ENCODE data around the gene PRR14.
"Not testable (repeated sequence)": the region's sequence is repeated elsewhere in the genome, so short reads cannot be mapped to it uniquely, and the experiment has no call there.

The PRR14 gene

DNA sequence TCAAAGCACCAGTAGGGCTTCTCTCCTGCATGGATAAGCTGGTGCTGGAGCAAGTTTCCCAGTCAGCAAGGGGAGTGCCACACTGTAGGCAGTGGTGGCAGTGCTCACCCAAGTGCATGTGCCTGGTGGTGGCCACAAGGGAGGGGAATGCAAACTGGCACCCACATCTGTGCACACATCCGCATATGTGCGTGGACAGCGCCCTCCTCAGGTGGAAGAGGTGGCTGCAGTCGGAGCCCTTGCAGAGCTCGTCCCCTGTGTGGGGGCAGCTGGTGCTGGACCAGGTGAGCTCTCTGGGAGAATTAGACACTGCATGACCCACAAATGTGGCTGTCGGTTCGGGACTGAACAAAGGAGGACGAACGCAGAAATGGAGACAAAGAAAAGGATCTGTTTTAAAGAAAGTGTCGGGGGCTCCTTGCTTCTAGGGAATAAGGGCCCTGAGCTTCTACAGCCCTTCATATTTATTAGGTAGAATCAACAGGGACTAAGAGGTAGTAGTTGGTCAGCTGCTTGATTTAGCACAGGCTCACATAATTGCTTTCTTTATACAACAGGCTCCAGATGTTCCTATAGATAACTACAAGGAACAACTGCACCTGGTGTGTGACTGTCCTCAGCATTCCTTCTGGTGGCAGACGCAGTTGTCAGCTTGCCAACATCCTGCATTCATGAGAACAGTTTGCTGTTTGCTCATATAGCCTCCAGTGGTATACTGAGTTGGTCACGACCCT, 35.2 kb upstream of the PRR14 start:
- H3K9me3 ChIP-seq (ENCODE audit: insufficient read depth, low read depth, low read length) = no peaks in the 10 kb centered on the region
- no peak overlapping the region for H3K4me3 ChIP-seq (ENCODE audit: low read length)
- no peaks in the 10 kb centered on the region for H3K4me1 ChIP-seq (ENCODE audit: insufficient read depth, low read length)
- H3K9ac ChIP-seq (ENCODE audit: low read depth, low read length) = no peak overlapping the region
- H3K27me3 ChIP-seq (ENCODE audit: insufficient read depth, low read length) = 0 out of 2 replicates have a peak, but pooled peaks cover 5% of the 10 kb centered on the region
- H3K27ac ChIP-seq (ENCODE audit: low read depth, low read length) = no peak overlapping the region
- 59% methylated on average over 12 of the region's 12 CpGs for WGBS
- H3K36me3 ChIP-seq (ENCODE audit: insufficient read depth, low read length) = no peaks in the 10 kb centered on the region

DNA sequence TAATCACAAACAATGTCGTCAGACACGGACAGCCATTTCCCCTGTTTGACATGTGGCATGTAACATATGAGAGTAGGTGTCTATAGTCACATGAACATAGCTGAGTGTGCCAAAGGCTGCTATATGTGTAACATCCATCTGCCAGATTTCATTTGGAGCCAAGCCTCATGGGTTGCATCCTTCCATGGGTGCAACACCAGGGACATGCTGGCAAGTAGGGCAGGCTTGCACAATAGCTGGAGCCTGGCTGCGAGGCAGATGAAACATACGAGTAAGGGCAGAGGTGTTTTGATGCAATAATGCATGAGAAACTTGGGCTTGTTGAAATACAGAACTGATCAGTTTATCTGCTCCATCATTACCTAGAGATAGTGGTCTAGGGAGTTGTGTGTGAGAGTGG, 31.6 kb upstream of the PRR14 start:
- no peak overlapping the region for H3K9ac ChIP-seq (ENCODE audit: low read depth, low read length)
- no peak overlapping the region for H3K4me3 ChIP-seq (ENCODE audit: low read length)
- H3K27me3 ChIP-seq (ENCODE audit: insufficient read depth, low read length) = peaks cover 6% of the 10 kb centered on the region; the same call in 1 of the 2 replicates
- H3K27ac ChIP-seq (ENCODE audit: low read depth, low read length) = no peak overlapping the region
- no peaks in the 10 kb centered on the region for H3K9me3 ChIP-seq (ENCODE audit: insufficient read depth, low read depth, low read length)
- H3K36me3 ChIP-seq (ENCODE audit: insufficient read depth, low read length) = no peaks in the 10 kb centered on the region
- WGBS = 92% methylated on average over 4 of the region's 4 CpGs
- no peaks in the 10 kb centered on the region for H3K4me1 ChIP-seq (ENCODE audit: insufficient read depth, low read length)

DNA sequence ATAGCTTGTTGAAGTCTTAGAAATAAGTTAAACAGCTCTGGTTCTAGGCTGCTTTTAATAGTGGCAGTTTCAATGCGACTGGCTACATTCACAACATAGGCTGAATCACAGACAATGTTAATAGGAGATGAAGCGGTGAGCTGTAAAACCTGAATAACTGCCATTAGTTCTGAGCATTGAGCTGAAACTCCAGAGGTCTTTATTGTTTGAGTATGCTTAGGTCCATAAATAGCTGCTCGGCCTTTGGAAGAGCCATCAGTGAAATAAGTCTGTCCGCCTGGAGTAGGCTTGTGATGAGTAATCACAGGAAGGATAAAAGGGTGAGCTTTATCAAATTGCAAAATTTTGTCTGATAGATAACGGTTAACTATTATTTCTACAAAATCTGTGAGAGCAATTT, 31.1 kb upstream of the PRR14 start:
- Histone ChIP-seq H3K9me3 (ENCODE audit: insufficient read depth, low read depth, low read length) (no peaks in the 10 kb centered on the region), H3K4me3 (ENCODE audit: low read length) (no peak overlapping the region), H3K27ac (ENCODE audit: low read depth, low read length) (no peak overlapping the region), H3K9ac (ENCODE audit: low read depth, low read length) (no peak overlapping the region), H3K27me3 (ENCODE audit: insufficient read depth, low read length) (peaks cover 6% of the 10 kb centered on the region; the same call in 1 of the 2 replicates), H3K36me3 (ENCODE audit: insufficient read depth, low read length) (no peaks in the 10 kb centered on the region), H3K4me1 (ENCODE audit: insufficient read depth, low read length) (no peaks in the 10 kb centered on the region)
- 97% methylated on average over 5 of the region's 5 CpGs for WGBS

DNA sequence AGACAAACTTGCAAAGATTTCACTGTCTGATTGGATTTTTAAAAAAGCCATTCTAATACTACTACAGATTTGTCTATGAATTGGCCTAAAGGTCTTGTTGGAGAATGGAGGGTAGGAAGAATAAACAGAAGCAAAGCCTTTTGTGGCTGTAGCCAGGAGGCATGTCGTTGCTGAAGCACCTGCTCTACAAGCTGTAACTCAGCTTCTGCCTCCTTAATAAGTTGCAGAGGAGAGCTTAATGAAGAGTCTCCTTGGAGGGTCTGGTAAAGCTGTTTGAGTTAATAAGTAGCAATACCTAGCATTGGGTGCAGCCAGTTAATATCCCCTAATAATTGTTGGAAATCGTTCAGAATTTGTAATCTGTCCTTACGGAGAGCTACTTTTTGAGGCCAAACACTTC, 30.6 kb upstream of the PRR14 start:
- H3K4me3 ChIP-seq (ENCODE audit: low read length) = no peak overlapping the region
- H3K9me3 ChIP-seq (ENCODE audit: insufficient read depth, low read depth, low read length) = no peaks in the 10 kb centered on the region
- peaks cover 6% of the 10 kb centered on the region; the same call in 1 of the 2 replicates for H3K27me3 ChIP-seq (ENCODE audit: insufficient read depth, low read length)
- 69% methylated on average over 3 of the region's 3 CpGs for WGBS
- H3K4me1 ChIP-seq (ENCODE audit: insufficient read depth, low read length) = no peaks in the 10 kb centered on the region
- no peak overlapping the region for H3K9ac ChIP-seq (ENCODE audit: low read depth, low read length)
- H3K36me3 ChIP-seq (ENCODE audit: insufficient read depth, low read length) = no peaks in the 10 kb centered on the region
- no peak overlapping the region for H3K27ac ChIP-seq (ENCODE audit: low read depth, low read length)

- H3K27me3 ChIP-seq (ENCODE audit: insufficient read depth, low read length) = peaks cover 6% of the 10 kb centered on the region; the same call in 1 of the 2 replicates
- 77% methylated on average over 5 of the region's 5 CpGs for WGBS
- H3K4me3 ChIP-seq (ENCODE audit: low read length) = no peak overlapping the region
- H3K36me3 ChIP-seq (ENCODE audit: insufficient read depth, low read length) = no peaks in the 10 kb centered on the region
- no peaks in the 10 kb centered on the region for H3K9me3 ChIP-seq (ENCODE audit: insufficient read depth, low read depth, low read length)
- H3K4me1 ChIP-seq (ENCODE audit: insufficient read depth, low read length) = no peaks in the 10 kb centered on the region
- no peak overlapping the region for H3K27ac ChIP-seq (ENCODE audit: low read depth, low read length)
- H3K9ac ChIP-seq (ENCODE audit: low read depth, low read length) = no peak overlapping the region
These were observed 29.0 kb upstream of the PRR14 start for GRCh38 chr16:30621765-30622164.

GRCh38 chr16:30622455-30623032, 28.2 kb upstream of the PRR14 start:
- 83% methylated on average over 10 of the region's 10 CpGs for WGBS
- Histone ChIP-seq H3K9me3 (ENCODE audit: insufficient read depth, low read depth, low read length) (no peaks in the 10 kb centered on the region), H3K4me1 (ENCODE audit: insufficient read depth, low read length) (no peaks in the 10 kb centered on the region), H3K27ac (ENCODE audit: low read depth, low read length) (no peak overlapping the region), H3K36me3 (ENCODE audit: insufficient read depth, low read length) (no peaks in the 10 kb centered on the region), H3K4me3 (ENCODE audit: low read length) (no peak overlapping the region), H3K27me3 (ENCODE audit: insufficient read depth, low read length) (peaks cover 4% of the 10 kb centered on the region; the same call in 1 of the 2 replicates), H3K9ac (ENCODE audit: low read depth, low read length) (no peak overlapping the region)

DNA sequence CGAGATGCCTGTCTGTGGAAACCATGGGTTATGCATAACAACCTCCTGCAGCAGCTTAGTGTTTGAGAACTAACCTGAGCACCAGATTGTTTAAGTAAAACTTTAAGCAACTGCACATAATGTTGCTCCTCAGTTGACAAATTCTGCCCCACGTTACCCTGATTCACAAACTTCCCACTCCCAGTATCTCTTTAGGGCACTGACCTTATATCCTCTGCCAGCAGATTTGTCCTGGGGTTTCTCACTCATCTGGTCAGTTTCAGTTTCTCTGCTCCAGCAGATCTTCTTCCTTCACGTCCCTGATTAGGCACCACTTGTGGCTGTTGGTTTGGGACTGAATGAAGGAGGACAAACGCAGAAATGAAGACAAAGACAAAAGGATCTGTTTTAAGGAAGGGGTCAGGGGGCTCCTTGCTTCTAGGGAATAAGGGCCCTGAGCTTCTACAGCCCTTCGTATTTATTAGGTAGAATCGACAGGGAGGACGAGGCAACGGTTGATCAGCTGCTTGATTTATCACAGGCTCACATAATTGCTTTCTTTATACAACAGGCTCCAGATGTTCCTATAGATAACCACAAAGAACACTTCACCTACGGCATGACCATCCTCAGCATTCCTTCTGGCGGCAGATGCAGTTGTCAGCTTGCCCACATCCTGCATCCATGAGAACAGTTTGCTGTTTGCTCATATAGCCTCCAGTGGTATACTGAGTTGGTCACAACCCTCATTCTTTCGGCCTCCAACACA, 27.1 kb upstream of the PRR14 start:
- no peak overlapping the region for H3K4me3 ChIP-seq (ENCODE audit: low read length)
- H3K27ac ChIP-seq (ENCODE audit: low read depth, low read length) = no peak overlapping the region
- no peaks in the 10 kb centered on the region for H3K36me3 ChIP-seq (ENCODE audit: insufficient read depth, low read length)
- H3K9ac ChIP-seq (ENCODE audit: low read depth, low read length) = no peak overlapping the region
- H3K27me3 ChIP-seq (ENCODE audit: insufficient read depth, low read length) = peaks cover 4% of the 10 kb centered on the region; the same call in 1 of the 2 replicates
- no peaks in the 10 kb centered on the region for H3K9me3 ChIP-seq (ENCODE audit: insufficient read depth, low read depth, low read length)
- WGBS = 91% methylated on average over 11 of the region's 11 CpGs
- no peaks in the 10 kb centered on the region for H3K4me1 ChIP-seq (ENCODE audit: insufficient read depth, low read length)

- whole genome bisulfite sequencing = 96% methylated on average over 9 of the region's 9 CpGs
- no peaks in the 10 kb centered on the region for H3K9me3 ChIP-seq (ENCODE audit: insufficient read depth, low read depth, low read length)
- no peak overlapping the region for H3K9ac ChIP-seq (ENCODE audit: low read depth, low read length)
- peaks cover 2% of the 10 kb centered on the region; the same call in 1 of the 2 replicates for H3K27me3 ChIP-seq (ENCODE audit: insufficient read depth, low read length)
- no peaks in the 10 kb centered on the region for H3K4me1 ChIP-seq (ENCODE audit: insufficient read depth, low read length)
- H3K4me3 ChIP-seq (ENCODE audit: low read length) = no peak overlapping the region
- H3K27ac ChIP-seq (ENCODE audit: low read depth, low read length) = no peak overlapping the region
- no peaks in the 10 kb centered on the region for H3K36me3 ChIP-seq (ENCODE audit: insufficient read depth, low read length)
These were observed 24.5 kb upstream of the PRR14 start for GRCh38 chr16:30626236-30626635.

GRCh38 chr16:30628628-30629540, 21.9 kb upstream of the PRR14 start:
- no peak overlapping the region for H3K9ac ChIP-seq (ENCODE audit: low read depth, low read length)
- WGBS = 59% methylated on average over 18 of the region's 18 CpGs
- H3K27ac ChIP-seq (ENCODE audit: low read depth, low read length) = no peak overlapping the region
- no peaks in the 10 kb centered on the region for H3K36me3 ChIP-seq (ENCODE audit: insufficient read depth, low read length)
- H3K9me3 ChIP-seq (ENCODE audit: insufficient read depth, low read depth, low read length) = no peaks in the 10 kb centered on the region
- H3K27me3 ChIP-seq (ENCODE audit: insufficient read depth, low read length) = no peaks in the 10 kb centered on the region
- H3K4me1 ChIP-seq (ENCODE audit: insufficient read depth, low read length) = no peaks in the 10 kb centered on the region
- no peak overlapping the region for H3K4me3 ChIP-seq (ENCODE audit: low read length)

DNA sequence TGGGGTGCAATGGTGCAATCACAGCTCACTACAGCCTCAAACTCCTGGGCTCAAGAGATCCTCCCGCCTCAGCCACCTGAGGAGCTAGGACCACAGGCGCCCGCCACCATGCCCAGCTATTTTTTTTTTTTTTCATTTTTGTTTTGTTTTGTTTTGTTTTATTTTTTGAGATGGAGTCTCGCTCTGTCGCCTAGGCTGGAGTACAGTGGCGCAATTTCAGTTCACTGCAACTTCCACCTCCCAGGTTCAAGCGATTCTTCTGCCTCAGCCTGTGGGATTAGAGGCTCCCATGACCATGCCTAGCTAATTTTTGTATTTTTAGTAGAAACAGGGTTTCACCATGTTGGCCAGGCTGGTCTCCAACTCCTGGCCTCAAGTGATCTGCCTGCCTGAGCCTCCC, 18.3 kb upstream of the PRR14 start:
- H3K4me1 ChIP-seq (ENCODE audit: insufficient read depth, low read length); H3K27ac ChIP-seq (ENCODE audit: low read depth, low read length); H3K4me3 ChIP-seq (ENCODE audit: low read length); H3K36me3 ChIP-seq (ENCODE audit: insufficient read depth, low read length); H3K9ac ChIP-seq (ENCODE audit: low read depth, low read length); H3K27me3 ChIP-seq (ENCODE audit: insufficient read depth, low read length); H3K9me3 ChIP-seq (ENCODE audit: insufficient read depth, low read depth, low read length): not testable (repeated sequence)
- WGBS = 92% methylated on average over 5 of the region's 7 CpGs
